PC-9 (cell line): ENCODE measurements around the gene RBMS3.

Experiments
- CTCF ChIP-seq: fragments of 200-600 bp; sonication (generic); conservative IDR thresholded peaks from 2 replicates; pipeline ENCODE4 v1.6.1; 2017; ENCODE audit warnings: mixed run types, antibody characterized with exemption, mild to moderate bottlenecking, moderate library complexity
- EZH2 ChIP-seq: fragments of 200-600 bp; sonication (generic); IDR thresholded peaks from 2 replicates; pipeline ENCODE4 v1.8.0; 2017; ENCODE audit warnings: antibody characterized with exemption, low read depth

DNA sequence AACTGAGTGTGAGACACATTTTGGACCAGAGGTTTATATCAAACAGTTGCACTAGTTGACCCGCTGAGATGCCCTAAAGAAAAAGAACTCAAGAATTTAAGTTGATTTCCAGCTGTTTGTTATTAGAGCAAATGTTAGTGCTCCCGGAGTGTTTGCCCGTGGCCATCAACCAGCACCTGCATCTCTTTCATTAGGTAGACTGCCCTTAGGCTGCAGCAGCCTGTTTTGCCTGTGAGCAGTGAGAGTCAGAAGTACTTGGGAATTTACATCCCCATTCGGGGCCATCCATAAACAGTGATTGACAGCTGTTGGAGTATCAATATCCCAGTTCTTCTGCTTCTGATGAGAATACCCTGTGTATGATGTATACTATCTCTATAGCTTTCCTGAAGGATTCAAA, 492.6 kb downstream of the RBMS3 start:
- TF ChIP-seq CTCF (no peak), EZH2 (no peak)
